ENCODE data around the gene ATP6V0C.
A peak's percentile ranks its signal among the peaks of the same experiment; 100 is the strongest.
"Not testable (repeated sequence)": the region's sequence is repeated elsewhere in the genome, so short reads cannot be mapped to it uniquely, and the experiment has no call there.

ATP6V0C gene

DNA sequence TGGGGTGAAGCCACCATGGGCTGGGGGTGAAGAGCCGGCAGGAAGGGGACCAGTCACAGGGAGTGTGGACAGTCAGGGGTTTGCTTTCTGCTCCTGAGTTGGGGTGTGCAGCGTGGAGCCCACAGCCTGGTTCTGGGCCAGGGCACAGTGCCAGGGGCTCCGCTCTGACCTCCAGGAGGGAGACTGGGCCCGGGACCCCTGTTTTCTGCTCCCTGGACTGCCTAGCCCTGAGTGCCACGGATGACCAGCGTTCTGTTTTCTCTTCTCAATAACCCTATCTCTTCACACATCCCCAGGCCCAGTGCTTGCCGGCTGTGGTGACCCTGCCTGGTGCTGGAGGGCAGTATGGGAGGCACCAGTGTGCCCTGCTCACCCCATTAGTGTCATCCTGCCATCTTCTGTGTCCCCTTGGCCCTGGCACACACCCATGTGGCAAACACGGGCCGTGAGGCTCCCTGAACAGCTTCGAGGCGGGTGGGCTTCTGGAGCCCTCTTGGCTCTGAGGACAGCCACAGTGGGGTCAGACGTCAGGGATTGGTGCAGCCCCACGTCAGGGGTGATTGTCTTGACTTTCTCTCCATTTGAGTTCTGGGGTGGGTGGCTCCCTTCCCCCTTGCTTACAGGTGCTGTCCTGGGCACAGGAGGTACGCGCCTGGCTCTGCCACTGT, 16.3 kb downstream of the ATP6V0C start:
- DNase-seq, result no peak

DNA sequence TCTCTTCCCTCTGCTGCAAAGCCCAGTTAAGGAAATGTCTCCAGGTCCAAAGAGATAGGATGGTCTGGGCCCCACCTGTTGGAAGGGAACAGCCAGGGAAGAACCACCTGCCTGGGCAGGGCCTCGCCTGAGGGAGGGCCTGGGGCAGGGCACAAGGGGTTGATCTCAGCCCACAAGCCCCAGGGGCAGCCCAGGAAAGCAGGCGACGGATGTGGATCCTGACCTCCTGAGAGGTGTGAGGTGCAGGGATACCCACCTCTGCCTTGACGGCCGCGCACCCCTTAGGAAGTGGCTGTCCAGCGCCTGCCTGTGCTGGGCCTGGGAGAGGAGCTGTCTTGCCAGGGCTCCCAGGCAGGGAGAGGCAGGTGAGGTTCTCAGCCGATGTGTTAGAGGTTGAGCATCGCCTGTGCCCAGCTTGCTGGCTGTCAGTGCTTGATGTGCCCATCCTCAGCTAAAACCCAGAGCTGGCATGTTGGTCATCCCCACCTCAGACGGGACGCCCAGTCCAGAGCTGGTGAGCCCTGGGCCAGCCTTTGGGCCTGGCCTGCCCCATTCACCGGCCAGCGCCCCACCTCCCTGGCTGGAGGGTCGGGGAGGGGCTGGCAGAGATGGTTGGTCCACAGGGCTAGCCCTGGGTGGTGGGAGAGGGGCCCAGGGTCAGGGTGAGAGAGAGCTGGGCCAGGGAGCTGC, 17.0 kb downstream of the ATP6V0C start:
- DNase-seq, result no peak

DNA sequence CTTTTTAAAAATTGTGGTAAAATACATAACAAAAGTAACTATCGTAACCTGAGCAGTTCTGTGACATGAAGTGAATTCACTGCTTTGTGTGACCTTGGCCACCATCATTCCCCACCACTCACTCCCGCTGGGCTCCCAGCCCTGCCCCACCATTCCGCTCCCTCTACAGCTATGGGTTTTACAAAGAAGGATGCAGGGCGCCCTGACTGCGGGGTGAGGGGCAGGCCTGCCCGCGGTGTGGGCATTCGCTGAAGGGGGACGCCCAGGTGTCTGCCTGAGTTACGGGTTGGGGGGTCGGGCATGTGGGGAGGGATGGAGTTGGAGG, 17.6 kb downstream of the ATP6V0C start, which contains the start of gene CEMP1:
CEMP1 (minus strand) TSS at position 38 of the 325 bp plus-strand sequence. CDS start 335 bp downstream, outside the sequence.
- no peak for DNase-seq

GRCh38 chr16:2531696-2532493, 18.1 kb downstream of the ATP6V0C start:
- DNase-seq, result peak; percentile 99

GRCh38 chr16:2532494-2533141, 18.9 kb downstream of the ATP6V0C start:
- peak; percentile 74 for DNase-seq

- DNase-seq, result not testable (repeated sequence)
Measured at GRCh38 chr16:2533142-2533755, 19.5 kb downstream of the ATP6V0C start.

DNA sequence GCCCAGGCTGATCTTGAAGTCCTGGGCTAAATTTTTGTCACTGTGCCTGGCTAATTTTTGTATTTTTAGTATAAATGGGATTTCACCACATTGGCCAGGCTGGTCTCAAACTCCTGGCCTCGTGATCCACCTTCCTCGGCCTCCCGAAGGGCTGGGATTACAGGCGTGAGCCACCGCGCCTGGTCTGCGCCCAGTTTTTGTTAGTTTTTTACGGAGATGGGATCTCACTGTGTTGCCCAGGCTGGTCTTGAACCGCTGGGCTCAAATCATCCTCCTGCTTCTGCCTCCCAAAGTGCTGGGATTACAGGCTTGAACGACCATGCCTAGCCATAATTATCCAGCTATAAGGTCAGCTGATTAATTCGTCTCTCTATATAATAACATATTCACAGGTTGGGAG, 20.2 kb downstream of the ATP6V0C start:
- DNase-seq, result no peak

DNA sequence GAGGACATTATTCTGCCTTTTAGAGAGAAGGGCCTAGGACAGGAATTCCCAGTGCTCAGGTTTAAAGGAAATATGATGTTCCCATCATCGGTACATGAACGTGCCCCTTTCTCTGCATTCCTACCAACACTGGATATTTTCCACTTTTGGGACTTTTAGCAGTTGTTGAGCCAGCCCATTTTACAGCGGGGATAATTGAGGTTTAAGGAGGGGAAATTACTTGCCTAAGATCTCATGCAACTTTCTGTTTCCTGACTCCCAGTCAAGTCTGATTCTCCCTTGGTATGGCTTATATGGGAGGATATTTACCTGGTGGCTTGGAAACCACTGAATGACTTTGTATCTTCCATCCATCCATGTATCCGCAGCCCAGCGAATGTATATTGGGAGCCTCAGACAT, 20.6 kb downstream of the ATP6V0C start:
- DNase-seq, result not testable (repeated sequence)

- DNase-seq, result no peak
Measured at GRCh38 chr16:2535625-2536013, 21.9 kb downstream of the ATP6V0C start.

DNA sequence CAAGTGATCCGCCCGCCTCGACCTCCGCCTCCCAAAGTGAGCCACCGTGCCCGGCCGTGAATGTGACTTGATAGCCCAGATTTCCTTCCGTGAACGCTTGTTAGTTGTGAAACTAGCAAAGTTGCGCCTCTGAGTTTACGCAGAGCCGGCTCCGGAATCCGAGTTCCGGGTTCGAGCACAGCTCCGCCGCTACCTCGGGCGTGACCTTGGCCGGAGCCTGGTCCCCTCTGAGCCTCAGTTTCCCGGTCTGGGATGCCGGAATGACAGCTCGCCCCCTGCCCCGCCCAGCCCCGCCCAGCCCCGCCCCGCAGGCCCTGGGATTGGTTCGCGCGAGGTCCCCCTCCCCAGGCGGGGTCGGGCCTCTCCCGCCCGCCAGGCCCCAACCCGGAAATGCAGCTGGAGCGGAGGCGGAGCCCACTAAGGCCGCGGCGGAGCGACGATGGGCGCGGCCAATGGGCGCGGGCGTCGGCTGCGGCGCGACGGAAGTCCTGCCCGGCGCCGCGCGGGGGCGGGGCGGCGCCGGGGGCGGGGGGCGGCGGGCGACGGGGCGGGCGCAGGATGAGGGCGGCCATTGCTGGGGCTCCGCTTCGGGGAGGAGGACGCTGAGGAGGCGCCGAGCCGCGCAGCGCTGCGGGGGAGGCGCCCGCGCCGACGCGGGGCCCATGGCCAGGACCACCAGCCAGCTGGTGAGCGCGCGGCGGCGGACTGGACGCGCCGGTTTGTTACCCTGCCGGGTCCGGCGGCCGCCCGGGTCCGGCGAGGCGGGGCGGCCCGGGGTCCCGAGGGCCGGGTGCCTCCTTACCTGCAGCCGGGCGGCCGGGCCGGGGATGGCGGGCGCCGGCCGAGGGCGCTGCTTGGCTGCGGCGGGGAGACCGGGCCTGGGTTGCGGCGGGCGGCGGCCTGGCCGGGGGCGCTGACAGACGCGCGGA, 24.0 kb downstream of the ATP6V0C start, which contains the start of gene PDPK1:
PDPK1 (plus strand) TSS at position 571 of the 929 bp plus-strand sequence; CDS start at position 663, 92 bp downstream.
- DNase-seq, result peak; percentile 95

DNA sequence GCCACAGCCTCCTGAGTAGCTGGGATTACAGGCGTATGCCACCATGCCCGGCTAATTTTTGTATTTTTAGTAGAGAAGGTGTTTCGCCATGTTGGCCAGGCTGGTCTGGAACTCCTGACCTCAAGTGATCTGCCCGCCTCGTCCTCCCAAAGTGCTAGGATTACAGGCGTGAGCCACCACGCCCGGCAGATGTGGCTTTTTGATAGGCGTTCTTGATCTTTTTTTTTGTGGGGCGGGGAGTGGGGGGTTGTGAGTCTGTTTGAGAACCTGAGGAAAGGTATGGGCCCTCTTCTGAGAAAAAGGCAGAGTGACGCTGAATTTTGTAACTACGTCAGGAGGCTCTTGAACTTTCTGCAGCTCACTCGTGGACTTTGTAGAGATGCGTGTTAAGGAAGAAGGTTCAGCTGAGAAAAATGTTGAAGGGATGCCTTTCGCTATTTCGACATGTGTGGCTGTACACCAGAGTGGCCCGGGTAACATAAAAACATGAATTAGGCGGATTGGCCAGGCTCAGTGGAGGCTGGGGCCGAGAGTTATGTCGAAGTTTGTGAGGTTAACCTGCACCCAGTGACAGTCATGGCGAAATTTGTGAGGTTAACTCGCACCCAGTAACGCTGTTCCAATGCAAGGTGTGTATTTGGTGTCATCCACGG, 25.6 kb downstream of the ATP6V0C start:
- not testable (repeated sequence) for DNase-seq

GRCh38 chr16:2539845-2540458, 26.2 kb downstream of the ATP6V0C start:
- DNase-seq, result peak; percentile 41

- not testable (repeated sequence) for DNase-seq
Measured at GRCh38 chr16:2540912-2541311, 27.2 kb downstream of the ATP6V0C start.

DNA sequence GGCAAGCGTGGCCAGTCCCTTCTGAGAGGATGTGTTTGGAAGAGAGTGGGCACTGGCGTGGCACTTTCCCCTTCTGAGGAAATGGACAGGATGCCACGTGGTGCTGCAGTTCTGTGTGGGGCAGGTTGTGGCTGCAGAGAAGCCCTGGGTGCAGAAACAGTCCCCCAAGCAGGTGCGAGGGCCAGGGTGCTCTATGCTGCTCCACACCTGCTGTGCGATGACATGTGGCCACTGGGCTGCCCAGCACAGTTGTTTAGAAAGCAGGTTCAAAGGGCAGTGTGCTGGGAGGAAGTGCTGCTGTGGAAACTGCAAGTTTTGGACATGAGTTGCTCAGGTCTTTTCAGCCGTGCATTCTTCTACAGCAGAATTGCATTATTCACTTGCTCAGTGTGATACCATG, 27.7 kb downstream of the ATP6V0C start:
- not testable (repeated sequence) for DNase-seq

DNA sequence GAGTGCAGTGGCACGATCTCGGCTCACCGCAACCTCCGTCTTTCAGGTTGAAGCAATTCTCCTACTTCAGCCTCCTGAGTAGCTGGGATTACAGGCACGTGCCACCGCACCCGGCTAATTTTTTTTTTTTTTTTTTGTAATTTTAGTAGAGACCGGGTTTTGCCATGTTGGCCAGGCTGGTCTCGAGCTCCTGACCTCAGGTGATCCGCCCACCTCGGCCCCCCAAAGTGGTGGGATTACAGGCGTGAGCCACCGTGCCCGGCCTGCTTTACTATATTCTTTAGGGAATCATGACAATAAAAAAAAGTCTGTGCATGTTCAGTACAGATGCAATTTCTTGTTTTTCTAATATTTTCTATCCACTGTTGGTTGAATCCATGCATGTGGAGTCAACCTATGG, 30.0 kb downstream of the ATP6V0C start:
- not testable (repeated sequence) for DNase-seq

- not testable (repeated sequence) for DNase-seq
Measured at GRCh38 chr16:2550283-2550878, 36.6 kb downstream of the ATP6V0C start.

GRCh38 chr16:2551420-2551889, 37.7 kb downstream of the ATP6V0C start:
- not testable (repeated sequence) for DNase-seq

DNA sequence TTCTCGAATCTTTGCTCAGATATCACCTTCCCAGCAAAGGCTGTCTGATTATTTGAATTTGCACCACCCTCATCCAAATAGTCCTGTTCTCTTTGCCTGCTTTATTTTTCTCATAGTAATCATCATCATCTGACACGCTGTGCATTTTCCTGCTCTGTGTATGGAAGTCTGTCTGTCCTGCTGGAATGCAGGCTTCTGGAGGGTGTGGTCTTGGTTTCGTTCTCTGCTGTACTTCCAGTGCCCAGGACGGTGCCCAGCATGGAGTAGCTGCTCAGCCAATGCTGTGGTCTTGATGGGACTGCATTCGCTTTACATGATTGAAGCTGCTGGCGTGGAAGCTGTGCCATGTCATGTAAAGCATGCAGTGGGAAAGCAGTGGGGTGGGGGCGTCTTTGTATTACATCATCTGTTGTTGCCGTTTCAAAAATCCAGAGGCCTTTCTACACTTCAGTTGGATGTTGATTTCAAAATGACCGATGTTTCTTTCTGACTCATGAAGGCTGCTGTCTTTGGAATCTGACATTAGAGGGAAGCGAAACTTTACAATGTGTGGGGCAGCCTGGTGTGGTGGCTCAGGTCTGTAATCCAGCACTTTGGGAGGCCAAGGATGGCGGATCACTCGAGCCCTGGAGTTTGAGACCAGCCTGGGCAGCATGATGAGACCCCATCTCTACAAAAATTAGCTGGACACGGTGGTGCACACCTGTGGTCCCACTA, 41.1 kb downstream of the ATP6V0C start:
- not testable (repeated sequence) for DNase-seq

- not testable (repeated sequence) for DNase-seq
Measured at GRCh38 chr16:2557150-2557549, 43.4 kb downstream of the ATP6V0C start.

Data from CD4-positive, alpha-beta T cell treated with Interleukin-17A for 4 hours (primary cell).